ENCODE data around the gene CEP83.
"Not testable (repeated sequence)": the region's sequence is repeated elsewhere in the genome, so short reads cannot be mapped to it uniquely, and the experiment has no call there.

CEP83 gene

DNA sequence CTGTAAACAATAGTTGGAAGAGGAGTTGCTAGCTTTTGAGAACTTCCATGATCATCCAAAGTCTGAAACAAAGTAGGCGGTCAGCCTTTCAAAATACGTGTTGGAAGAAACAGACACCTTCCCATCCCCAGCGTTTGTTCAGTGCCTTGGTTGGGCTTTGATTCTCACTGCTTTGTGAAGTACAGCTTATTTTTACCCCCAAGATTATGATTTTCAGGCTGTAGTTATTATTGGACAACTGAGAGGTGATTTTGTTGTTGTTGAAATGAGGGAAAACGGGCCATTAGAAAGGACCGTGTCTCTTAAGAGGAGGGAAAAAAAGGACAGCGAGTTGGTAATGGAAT, 921 bp upstream of the CEP83 start:
- FAIRE-seq: peak; percentile 68
- DNase-seq (ENCODE audit: insufficient read length, low spot score): no peak
- no peak for TF ChIP-seq POLR2A (IDR thresholded peaks at IDR 0.05; ENCODE audit: low read depth, low read length)

- FAIRE-seq (no peak), DNase-seq (ENCODE audit: insufficient read length, low spot score) (no peak)
- no peak for TF ChIP-seq POLR2A (IDR thresholded peaks at IDR 0.05; ENCODE audit: low read depth, low read length)
Measured at GRCh38 chr12:94458877-94459727, 565 bp downstream of the CEP83 start.

- DNase-seq (ENCODE audit: insufficient read length, low spot score) (no peak), FAIRE-seq (no peak)
- no peak for TF ChIP-seq POLR2A (IDR thresholded peaks at IDR 0.05; ENCODE audit: low read depth, low read length)
Measured at GRCh38 chr12:94457311-94457710, 2.4 kb downstream of the CEP83 start.

DNA sequence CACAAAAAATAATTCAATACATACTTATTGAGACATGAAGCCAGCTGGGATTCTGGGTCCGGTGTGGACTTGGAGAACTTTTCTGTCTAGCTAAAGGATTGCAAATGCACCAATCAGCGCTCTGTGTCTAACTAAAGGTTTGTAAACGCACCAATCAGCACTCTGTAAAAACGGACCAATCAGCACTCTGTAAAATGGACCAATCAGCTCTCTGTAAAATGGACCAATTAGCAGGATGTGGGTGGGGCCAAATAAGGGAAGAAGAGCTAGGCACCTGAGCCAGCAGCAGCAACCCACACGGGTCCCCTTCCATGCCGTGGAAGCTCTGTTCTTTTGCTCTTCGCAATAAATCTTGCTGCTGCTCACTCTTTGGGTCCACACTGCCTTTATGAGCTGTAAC, 5.3 kb downstream of the CEP83 start:
- not testable (repeated sequence) for DNase-seq (ENCODE audit: insufficient read length, low spot score); FAIRE-seq

DNA sequence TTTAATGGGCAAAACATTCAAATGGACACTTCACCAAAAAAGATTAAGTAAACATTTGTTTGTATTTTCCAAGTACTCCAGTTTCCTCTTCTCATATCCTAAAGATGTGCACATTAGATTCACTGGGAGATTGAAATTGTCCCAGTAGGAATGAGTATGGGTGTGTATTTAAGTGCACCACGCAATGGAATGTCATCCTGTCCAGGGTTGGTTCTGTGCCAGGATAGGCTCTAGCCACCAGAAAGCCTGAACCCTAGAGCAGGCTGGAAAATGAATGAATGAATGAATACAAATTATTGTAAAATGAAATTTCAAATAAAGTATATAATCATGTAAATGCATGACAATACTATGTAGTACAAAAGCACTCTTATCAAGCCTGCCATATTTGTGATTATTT, 14.0 kb downstream of the CEP83 start:
- FAIRE-seq (no peak), DNase-seq (ENCODE audit: insufficient read length, low spot score) (no peak)
- no peak for TF ChIP-seq POLR2A (IDR thresholded peaks at IDR 0.05; ENCODE audit: low read depth, low read length)

DNA sequence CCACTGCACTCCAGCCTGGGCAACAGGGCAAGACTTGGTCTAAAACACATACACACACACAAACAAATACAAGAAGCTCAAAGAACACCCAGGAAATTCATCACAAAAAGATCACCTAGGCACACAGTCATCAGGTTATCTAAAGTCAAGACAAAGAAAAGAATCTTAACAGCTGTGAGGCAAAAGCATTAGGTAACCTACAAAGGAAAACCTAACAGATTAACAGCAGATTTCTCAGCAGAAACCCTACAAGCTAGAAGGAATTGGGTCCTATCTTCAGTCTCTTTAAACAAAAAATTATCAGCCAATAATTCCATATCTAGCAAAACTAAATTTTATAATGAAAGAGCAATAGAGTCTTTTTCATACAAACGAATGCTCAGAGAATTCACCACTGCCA, 22.4 kb downstream of the CEP83 start:
- TF ChIP-seq POLR2A (IDR thresholded peaks at IDR 0.05; ENCODE audit: low read depth, low read length): no peak
- no peak for FAIRE-seq
- DNase-seq (ENCODE audit: insufficient read length, low spot score): no peak

DNA sequence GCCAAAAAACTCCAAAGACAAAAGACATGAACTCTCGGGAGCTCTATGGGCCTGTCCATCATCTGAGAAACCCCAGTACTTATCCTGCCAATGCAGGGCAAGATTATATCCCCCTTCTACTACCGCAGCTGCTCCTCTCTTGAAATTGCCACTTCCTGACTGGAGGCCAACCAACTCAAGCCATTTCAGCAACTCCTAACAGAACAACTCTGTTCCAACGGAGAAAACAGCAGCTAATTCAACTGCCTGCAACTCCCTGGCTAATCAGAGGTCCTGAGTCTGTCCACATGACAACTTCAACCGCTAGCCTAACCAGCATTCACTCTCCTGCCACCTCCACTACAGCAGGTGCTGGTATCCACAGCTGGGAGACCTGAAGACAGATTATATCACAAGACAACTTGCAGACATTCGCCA, 24.1 kb downstream of the CEP83 start:
- TF ChIP-seq POLR2A (IDR thresholded peaks at IDR 0.05; ENCODE audit: low read depth, low read length): no peak
- DNase-seq (ENCODE audit: insufficient read length, low spot score) (no peak), FAIRE-seq (no peak)

GRCh38 chr12:94434171-94434570, 25.5 kb downstream of the CEP83 start:
- FAIRE-seq: no peak
- no peak for TF ChIP-seq POLR2A (IDR thresholded peaks at IDR 0.05; ENCODE audit: low read depth, low read length)
- DNase-seq (ENCODE audit: insufficient read length, low spot score): no peak

- FAIRE-seq (no peak), DNase-seq (ENCODE audit: insufficient read length, low spot score) (no peak)
- no peak for TF ChIP-seq POLR2A (IDR thresholded peaks at IDR 0.05; ENCODE audit: low read depth, low read length)
Measured at GRCh38 chr12:94433744-94434143, 25.9 kb downstream of the CEP83 start.

DNA sequence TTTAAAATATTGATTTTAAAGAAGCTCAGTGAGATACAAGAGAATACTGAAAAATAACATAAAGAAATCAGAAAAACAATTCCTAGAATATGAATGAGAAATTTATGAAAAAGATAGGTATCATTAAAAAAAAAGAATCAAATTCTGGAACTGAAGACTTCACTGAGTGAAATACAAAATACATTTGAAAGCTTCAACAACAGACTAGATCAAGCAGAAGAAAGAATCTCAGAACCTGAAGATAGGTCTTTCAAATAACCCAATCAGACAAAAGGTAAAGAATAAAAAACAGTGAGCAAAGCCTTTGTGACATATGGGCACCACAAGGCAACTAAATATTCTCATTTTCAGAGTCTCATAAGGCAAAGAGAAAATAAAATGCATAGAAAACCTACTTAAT, 29.4 kb downstream of the CEP83 start:
- TF ChIP-seq POLR2A (IDR thresholded peaks at IDR 0.05; ENCODE audit: low read depth, low read length): no peak
- DNase-seq (ENCODE audit: insufficient read length, low spot score) (no peak), FAIRE-seq (no peak)

DNA sequence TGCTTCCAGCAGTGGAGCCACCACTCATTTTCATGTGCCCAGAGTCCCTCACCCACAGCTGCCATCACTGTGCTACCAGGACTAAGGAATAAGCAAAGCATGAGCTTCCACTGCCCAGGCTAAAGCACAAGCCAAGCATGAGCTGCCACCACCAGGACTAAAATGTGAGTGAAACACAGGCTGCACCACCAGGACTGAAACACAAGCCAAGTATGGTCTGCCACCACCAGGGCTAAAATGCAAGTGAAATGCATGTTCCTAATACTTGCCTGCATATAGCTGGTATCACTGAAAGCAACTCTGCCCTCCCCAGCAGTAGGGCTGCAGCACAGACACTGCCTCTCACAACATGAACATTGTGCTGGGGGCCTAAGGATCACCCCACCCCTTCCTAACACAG, 30.0 kb downstream of the CEP83 start:
- no peak for TF ChIP-seq POLR2A (IDR thresholded peaks at IDR 0.05; ENCODE audit: low read depth, low read length)
- DNase-seq (ENCODE audit: insufficient read length, low spot score) (no peak), FAIRE-seq (no peak)

- FAIRE-seq (no peak), DNase-seq (ENCODE audit: insufficient read length, low spot score) (no peak)
- TF ChIP-seq POLR2A (IDR thresholded peaks at IDR 0.05; ENCODE audit: low read depth, low read length): no peak
Measured at GRCh38 chr12:94429191-94429590, 30.5 kb downstream of the CEP83 start.

- DNase-seq (ENCODE audit: insufficient read length, low spot score) (no peak), FAIRE-seq (no peak)
- TF ChIP-seq POLR2A (IDR thresholded peaks at IDR 0.05; ENCODE audit: low read depth, low read length): no peak
Measured at GRCh38 chr12:94427501-94428381, 31.9 kb downstream of the CEP83 start.

DNA sequence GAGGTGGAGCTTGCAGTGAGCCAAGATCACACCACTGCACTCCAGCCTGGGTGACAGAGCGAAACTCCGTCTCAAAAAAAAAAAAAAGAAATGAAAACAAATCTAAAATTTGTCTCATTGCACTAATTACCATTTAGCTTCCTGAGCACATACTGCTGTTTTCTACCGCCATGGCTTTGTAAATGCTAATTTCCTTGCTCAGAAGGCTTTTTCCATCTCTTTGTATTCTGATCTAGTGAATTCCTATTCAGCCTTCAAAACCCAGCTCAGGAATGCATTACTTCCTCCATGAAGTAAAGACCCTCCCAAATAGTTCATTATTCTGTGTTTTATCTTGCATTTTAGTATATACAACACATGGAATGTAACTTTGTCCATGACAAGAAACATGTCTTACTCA, 33.6 kb downstream of the CEP83 start:
- TF ChIP-seq POLR2A (IDR thresholded peaks at IDR 0.05; ENCODE audit: low read depth, low read length): no peak
- FAIRE-seq (no peak), DNase-seq (ENCODE audit: insufficient read length, low spot score) (no peak)

DNA sequence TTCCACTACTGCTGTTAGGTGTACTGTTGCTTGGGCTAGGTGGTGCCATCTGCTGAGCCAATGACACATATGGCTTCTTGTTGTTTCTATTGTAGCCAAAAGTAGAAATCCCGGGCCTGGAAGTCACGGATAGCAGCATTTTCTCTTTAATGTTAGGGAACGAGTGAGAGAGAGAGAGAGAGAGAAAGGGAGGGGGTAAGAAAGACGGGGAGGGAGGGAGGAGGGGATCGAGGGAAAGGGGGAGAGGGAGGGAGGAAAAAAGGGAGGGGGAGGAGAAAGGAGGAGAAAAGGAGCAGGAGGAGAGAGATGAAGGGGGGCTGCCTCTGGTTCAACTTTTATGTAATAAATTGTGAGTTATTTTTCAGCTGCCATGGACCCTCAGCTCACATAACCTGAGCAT, 34.8 kb downstream of the CEP83 start:
- not testable (repeated sequence) for DNase-seq (ENCODE audit: insufficient read length, low spot score); FAIRE-seq
